CD14-positive monocyte (primary cell): ENCODE data around the gene PGR. TPM values are rescaled to one million over a fixed set of nuclear protein-coding genes. Genes with fewer than 3 reads are reported as not detected.

Experiments
- DNase-seq, 3 donors: peaks; one replicate each; pipeline ENCODE4 v3.0.0-alpha.2; 2011 to 2022
- H2AFZ ChIP-seq: 2 replicates; pipeline ENCODE4 v1.6.0; 2012; ENCODE audit warnings: mild to moderate bottlenecking, low read depth, low read length, inconsistent platforms; ENCODE audit not compliant: insufficient read depth, poor library complexity, severe bottlenecking
- H3K27ac ChIP-seq, 2 donors: 1 replicate in 1 of 2; 2 replicates in 1 of 2; pipeline ENCODE4 v1.5.1; 2012 to 2013; ENCODE audit warnings: low read length in 2 of 2, control low read depth in 1 of 2, inconsistent platforms in 1 of 2, low read depth in 1 of 2, mild to moderate bottlenecking in 1 of 2
- H3K27me3 ChIP-seq, 2 donors: one replicate each; pipeline versions ENCODE4 v1.6.0 to v1.6.1; 2011 to 2013; ENCODE audit warnings: low read length in 2 of 2; ENCODE audit not compliant: control insufficient read depth in 2 of 2, insufficient read depth in 2 of 2
- H3K36me3 ChIP-seq, 2 donors: replicated peaks in 1 of 2; 1 replicate in 1 of 2; 2 replicates in 1 of 2; pipeline versions ENCODE4 v1.5.1 to v1.6.1; 2012 to 2013; ENCODE audit warnings: low read length in 2 of 2, control low read depth in 1 of 2, inconsistent platforms in 1 of 2, mild to moderate bottlenecking in 1 of 2; ENCODE audit not compliant: insufficient read depth in 2 of 2, control insufficient read depth in 1 of 2
- H3K4me1 ChIP-seq, 2 donors: 1 replicate in 1 of 2; 2 replicates in 1 of 2; pipeline versions ENCODE4 v1.5.1 to v1.6.1; 2012 to 2013; ENCODE audit warnings: low read length in 2 of 2, control low read depth in 1 of 2, inconsistent platforms in 1 of 2, mild to moderate bottlenecking in 1 of 2, moderate library complexity in 1 of 2; ENCODE audit not compliant: insufficient read depth in 2 of 2, control insufficient read depth in 1 of 2
- H3K4me2 ChIP-seq: replicated peaks from 2 replicates; pipeline ENCODE3; 2012; ENCODE audit warnings: low read length, moderate library complexity, mild to moderate bottlenecking; ENCODE audit not compliant: poor library complexity, severe bottlenecking; ENCODE audit errors: extremely low read depth
- H3K4me3 ChIP-seq, 3 experiments: fragments of 200-600 bp in 1 of 3; sonication (generic) in 1 of 3; replicated peaks in 1 of 3; 1 replicate in 2 of 3; 2 replicates in 1 of 3; pipeline ENCODE4 v1.5.1; 2011 to 2013; ENCODE audit warnings: low read length in 3 of 3, mild to moderate bottlenecking in 3 of 3, control low read depth in 2 of 3, low read depth in 2 of 3, inconsistent platforms in 1 of 3, moderate library complexity in 1 of 3
- H3K79me2 ChIP-seq: 2 replicates; pipeline ENCODE4 v1.6.0; 2012; ENCODE audit warnings: mild to moderate bottlenecking, control low read depth, inconsistent platforms, low read length, moderate library complexity; ENCODE audit not compliant: insufficient read depth
- H3K9ac ChIP-seq: 2 replicates; pipeline ENCODE4 v1.6.0; 2017; ENCODE audit warnings: low read length, mild to moderate bottlenecking; ENCODE audit not compliant: insufficient read depth, poor library complexity, severe bottlenecking
- H3K9me3 ChIP-seq, 2 donors: replicated peaks in 1 of 2; 1 replicate in 1 of 2; 2 replicates in 1 of 2; pipeline versions ENCODE4 v1.5.1 to v1.6.1; 2012 to 2013; ENCODE audit warnings: low read length in 2 of 2, control low read depth in 1 of 2; ENCODE audit not compliant: control insufficient read depth in 1 of 2, insufficient read depth in 1 of 2
- H4K20me1 ChIP-seq: 2 replicates; pipeline ENCODE4 v1.6.0; 2012; ENCODE audit warnings: mild to moderate bottlenecking, low read length, control low read depth, moderate library complexity; ENCODE audit not compliant: insufficient read depth
- H3K27ac Mint-ChIP-seq, 7 donors: one replicate each; pipeline ENCODE4 v1.8.0; 2020; ENCODE audit warnings: mild to moderate bottlenecking in 7 of 7, mixed read lengths in 7 of 7, moderate library complexity in 6 of 7, inconsistent platforms in 2 of 7
- H3K27me3 Mint-ChIP-seq, 3 donors: one replicate each; pipeline ENCODE4 v1.8.0; 2021 to 2022; ENCODE audit warnings: low read depth in 3 of 3, mild to moderate bottlenecking in 3 of 3, mixed read lengths in 3 of 3, moderate library complexity in 3 of 3, inconsistent platforms in 1 of 3
- H3K36me3 Mint-ChIP-seq, 2 donors: one replicate each; pipeline ENCODE4 v1.8.0; 2020; ENCODE audit warnings: mixed read lengths in 2 of 2, inconsistent platforms in 1 of 2, mild to moderate bottlenecking in 1 of 2
- H3K4me1 Mint-ChIP-seq: one replicate; pipeline ENCODE4 v1.8.0; 2020; ENCODE audit warnings: mild to moderate bottlenecking, mixed read lengths
- H3K4me3 Mint-ChIP-seq, 2 donors: one replicate each; pipeline ENCODE4 v1.8.0; 2020; ENCODE audit warnings: mild to moderate bottlenecking in 2 of 2, mixed read lengths in 2 of 2, moderate library complexity in 1 of 2
- H3K9me3 Mint-ChIP-seq, 7 donors: one replicate each; pipeline ENCODE4 v1.8.0; 2020 to 2022; ENCODE audit warnings: mixed read lengths in 7 of 7, mild to moderate bottlenecking in 6 of 7, moderate library complexity in 6 of 7, inconsistent platforms in 2 of 7
- CTCF ChIP-seq: fragments of 200-600 bp; IDR thresholded peaks from one replicate; pipeline ENCODE4 v1.8.0; 2022; ENCODE audit warnings: antibody characterized with exemption, mild to moderate bottlenecking
- WGBS: methylation state at CpG from one replicate; pipeline ENCODE4 v1.1.5; 2013; ENCODE audit warnings: missing lambda C conversion rate; ENCODE audit not compliant: insufficient coverage; 5-methylcytosine and 5-hydroxymethylcytosine counted together
- intact Hi-C, 2 donors: fragments of 100-400 bp; cut with micrococcal nuclease; formaldehyde crosslinking; loops; one replicate each; pipeline versions ENCODE4 v1.15.0 to v1.15.1; 2023
- polyA plus RNA-seq, 3 donors: library from polyadenylated mRNA; depleted of rRNA in 1 of 3; unstranded in 2 of 3; stranded (reverse) in 1 of 3; fragments of 300-500 nt in 2 of 3; fragments of >200 nt in 1 of 3; fragmentation: Illumina TruSeq in 2 of 3; gene quantifications; 1 replicate in 2 of 3; 2 replicates in 1 of 3; pipeline ENCODE4 v1.2.3, GENCODE V29; 2012 to 2021

PGR gene
- polyA plus RNA-seq, 3 donors, result not detected

GRCh38 chr11:100994966-100995365 lies 134.6 kb downstream of the PGR start:
- H3K9me3 Mint-ChIP-seq, result peaks cover 0 to 3% (median 0%) of the 10 kb centered on the region in 7 donors
- 100% methylated on average over 1 of the region's 2 CpGs for whole genome bisulfite sequencing
- no peaks in the 10 kb centered on the region for H3K4me1 ChIP-seq

GRCh38 chr11:100991541-100991940 lies 138.1 kb downstream of the PGR start:
- Histone ChIP-seq H3K27ac (no peak overlapping the region), H3K27me3 (no peaks in the 10 kb centered on the region), H2AFZ (no peak overlapping the region), H3K4me1 (no peaks in the 10 kb centered on the region), H4K20me1 (no peaks in the 10 kb centered on the region), H3K9ac (no peak overlapping the region), H3K9me3 (no peaks in the 10 kb centered on the region), H3K4me3 (no peak overlapping the region), H3K79me2 (no peaks in the 10 kb centered on the region), H3K4me2 (no peak overlapping the region), H3K36me3 (no peaks in the 10 kb centered on the region)
- no peaks in the 10 kb centered on the region for H3K4me1 Mint-ChIP-seq
- TF ChIP-seq CTCF, result no peak
- intact Hi-C loops, result no loop called here
- H3K27me3 Mint-ChIP-seq, result no peaks in the 10 kb centered on the region
- H3K9me3 Mint-ChIP-seq, result peaks cover 0 to 3% (median 0%) of the 10 kb centered on the region in 7 donors
- H3K36me3 Mint-ChIP-seq, result no peaks in the 10 kb centered on the region
- H3K4me3 Mint-ChIP-seq, result no peak overlapping the region
- H3K27ac Mint-ChIP-seq, result no peak overlapping the region
- WGBS, result 50% methylated on average over 2 of the region's 2 CpGs
- DNase-seq, result no peak

More at GRCh38 chr11:100994966-100995365, 134.6 kb downstream of the PGR start:
- Mint-ChIP-seq H3K36me3 (no peaks in the 10 kb centered on the region), H3K4me3 (no peak overlapping the region), H3K27ac (no peak overlapping the region), H3K4me1 (no peaks in the 10 kb centered on the region), H3K27me3 (no peaks in the 10 kb centered on the region)
- H3K9ac ChIP-seq, result no peak overlapping the region
- no peaks in the 10 kb centered on the region for H3K36me3 ChIP-seq
- no peaks in the 10 kb centered on the region for H3K79me2 ChIP-seq
- H3K27ac ChIP-seq, result no peak overlapping the region
- intact Hi-C loops, result no loop called here
- H3K27me3 ChIP-seq, result no peaks in the 10 kb centered on the region
- H3K4me3 ChIP-seq, result no peak overlapping the region
- DNase-seq, result no peak
- no peak overlapping the region for H2AFZ ChIP-seq
- no peak overlapping the region for H3K4me2 ChIP-seq
- no peak for TF ChIP-seq CTCF
- no peaks in the 10 kb centered on the region for H3K9me3 ChIP-seq
- no peaks in the 10 kb centered on the region for H4K20me1 ChIP-seq
